SU-DHL-6 (cell line): ENCODE results near the gene GFOD2.

ENCODE experiments used
- EZH2phosphoT487 ChIP-seq: fragments of 200-600 bp; sonication (generic), shearing (Covaris generic); conservative IDR thresholded peaks from 2 replicates; pipeline ENCODE4 v1.6.1; 2018; ENCODE audit warnings: mild to moderate bottlenecking, antibody characterized with exemption, low read length, moderate library complexity, mixed read lengths
- TF ChIP-seq, protein P1 (sequence below): fragments of 200-600 bp; sonication (generic); IDR thresholded peaks from one replicate; pipeline ENCODE4 v1.5.1; 2017; ENCODE audit warnings: antibody characterized with exemption, mild to moderate bottlenecking, low read length, moderate library complexity; ENCODE audit not compliant: insufficient read depth, poor library complexity, severe bottlenecking

DNA sequence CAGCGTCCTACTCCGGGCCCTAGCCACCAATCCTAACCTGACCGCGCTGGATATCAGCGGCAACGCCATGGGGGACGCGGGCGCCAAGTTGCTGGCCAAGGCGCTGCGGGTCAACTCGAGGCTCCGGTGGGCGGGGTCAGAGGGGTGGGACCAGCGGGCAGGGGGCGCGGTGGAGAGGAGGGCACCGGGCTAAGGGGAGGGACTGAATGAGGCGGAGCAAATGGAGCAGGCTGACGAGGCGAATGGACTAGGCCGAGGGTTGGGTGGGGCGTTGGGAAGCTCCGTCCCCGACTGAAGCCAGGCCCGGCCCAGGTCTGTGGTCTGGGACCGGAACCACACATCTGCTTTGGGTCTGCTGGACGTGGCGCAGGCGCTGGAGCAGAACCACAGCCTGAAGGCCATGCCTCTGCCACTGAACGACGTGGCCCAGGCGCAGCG is 69.6 kb downstream of the GFOD2 start:
- TF ChIP-seq, protein P1, sequence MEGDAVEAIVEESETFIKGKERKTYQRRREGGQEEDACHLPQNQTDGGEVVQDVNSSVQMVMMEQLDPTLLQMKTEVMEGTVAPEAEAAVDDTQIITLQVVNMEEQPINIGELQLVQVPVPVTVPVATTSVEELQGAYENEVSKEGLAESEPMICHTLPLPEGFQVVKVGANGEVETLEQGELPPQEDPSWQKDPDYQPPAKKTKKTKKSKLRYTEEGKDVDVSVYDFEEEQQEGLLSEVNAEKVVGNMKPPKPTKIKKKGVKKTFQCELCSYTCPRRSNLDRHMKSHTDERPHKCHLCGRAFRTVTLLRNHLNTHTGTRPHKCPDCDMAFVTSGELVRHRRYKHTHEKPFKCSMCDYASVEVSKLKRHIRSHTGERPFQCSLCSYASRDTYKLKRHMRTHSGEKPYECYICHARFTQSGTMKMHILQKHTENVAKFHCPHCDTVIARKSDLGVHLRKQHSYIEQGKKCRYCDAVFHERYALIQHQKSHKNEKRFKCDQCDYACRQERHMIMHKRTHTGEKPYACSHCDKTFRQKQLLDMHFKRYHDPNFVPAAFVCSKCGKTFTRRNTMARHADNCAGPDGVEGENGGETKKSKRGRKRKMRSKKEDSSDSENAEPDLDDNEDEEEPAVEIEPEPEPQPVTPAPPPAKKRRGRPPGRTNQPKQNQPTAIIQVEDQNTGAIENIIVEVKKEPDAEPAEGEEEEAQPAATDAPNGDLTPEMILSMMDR = no peak
- TF ChIP-seq EZH2phosphoT487 = no peak
